Breast epithelium (tissue), 3 donors: ENCODE data around the gene NCAPH2.

Source experiments
- CTCF ChIP-seq, 3 donors: fragments of 450-650 bp; IDR thresholded peaks; one replicate each; pipeline ENCODE4 v1.5.1; 2016 to 2017; ENCODE audit warnings: antibody characterized with exemption in 3 of 3, mild to moderate bottlenecking in 3 of 3, moderate library complexity in 3 of 3
- POLR2A ChIP-seq: fragments of 450-650 bp; IDR thresholded peaks from one replicate; pipeline ENCODE4 v1.6.1; 2016; ENCODE audit warnings: antibody characterized with exemption, mild to moderate bottlenecking, moderate library complexity
- POLR2AphosphoS5 ChIP-seq, 3 donors: sonication (generic); formaldehyde crosslinking; IDR thresholded peaks; one replicate each; pipeline ENCODE4 v1.6.1; 2017; ENCODE audit warnings: antibody characterized with exemption in 3 of 3

- TF ChIP-seq CTCF (IDR thresholded peaks at IDR 0.05) (no peak), POLR2AphosphoS5 (IDR thresholded peaks at IDR 0.05) (no peak), POLR2A (no peak)
Measured at GRCh38 chr22:50564289-50564688, 56.3 kb downstream of the NCAPH2 start.
